Iris pigment epithelial cell (primary cell): ENCODE results near the gene DTNB.

Source experiments
- DNase-seq: peaks from one replicate; pipeline ENCODE4 v3.0.0-alpha.2; 2011; ENCODE audit warnings: low read depth

DTNB gene

GRCh38 chr2:25386971-25387875 lies 286.2 kb downstream of the DTNB start:
- DNase-seq = no peak

- DNase-seq = no peak
Measured at GRCh38 chr2:25385910-25386309, 287.5 kb downstream of the DTNB start.

- no peak for DNase-seq
Measured at GRCh38 chr2:25383806-25384205, 289.6 kb downstream of the DTNB start.

- no peak for DNase-seq
Measured at GRCh38 chr2:25381502-25381901, 291.9 kb downstream of the DTNB start.

GRCh38 chr2:25380586-25381375 lies 292.6 kb downstream of the DTNB start:
- peak; percentile 11 for DNase-seq

GRCh38 chr2:25380023-25380422 lies 293.4 kb downstream of the DTNB start:
- no peak for DNase-seq

- no peak for DNase-seq
Measured at GRCh38 chr2:25379535-25379934, 293.8 kb downstream of the DTNB start.

- DNase-seq = peak; percentile 16
Measured at GRCh38 chr2:25378731-25379490, 294.5 kb downstream of the DTNB start.

GRCh38 chr2:25377822-25378421 lies 295.5 kb downstream of the DTNB start:
- no peak for DNase-seq

- DNase-seq = peak; percentile 86
Measured at GRCh38 chr2:25376750-25377621, 296.4 kb downstream of the DTNB start.

- DNase-seq = no peak
Measured at GRCh38 chr2:25375989-25376545, 297.3 kb downstream of the DTNB start.

GRCh38 chr2:25375371-25375988 lies 297.9 kb downstream of the DTNB start:
- no peak for DNase-seq

- DNase-seq = no peak
Measured at GRCh38 chr2:25374827-25375226, 298.6 kb downstream of the DTNB start.

GRCh38 chr2:25374411-25374810 lies 299.0 kb downstream of the DTNB start:
- DNase-seq = no peak

GRCh38 chr2:25373269-25373981 lies 300.0 kb downstream of the DTNB start:
- DNase-seq = no peak

GRCh38 chr2:25372405-25373268 lies 300.7 kb downstream of the DTNB start:
- DNase-seq = no peak

- DNase-seq = no peak
Measured at GRCh38 chr2:25371253-25372241, 301.8 kb downstream of the DTNB start.
